Stomach (tissue), 9 donors: Measurements from ENCODE around the gene LACC1. TPM values are rescaled to one million over a fixed set of nuclear protein-coding genes. Genes with fewer than 3 reads are reported as not detected.

Source experiments
- DNase-seq, 2 donors: peaks; one replicate each; pipeline versions ENCODE4 v3.0.0 to v3.0.0-alpha.2; 2013 to 2019
- H3K27ac ChIP-seq, 5 donors: fragments of 200-600 bp in 4 of 5; sonication (generic) in 4 of 5; one replicate each; pipeline ENCODE4 v1.5.1; 2013 to 2019; ENCODE audit warnings: mild to moderate bottlenecking in 1 of 5, moderate library complexity in 1 of 5
- H3K27me3 ChIP-seq, 3 donors: fragments of 200-600 bp; sonication (generic); one replicate each; pipeline ENCODE4 v1.5.1; 2017 to 2019; ENCODE audit warnings: mixed run types in 1 of 3
- H3K36me3 ChIP-seq, 4 donors: fragments of 200-600 bp; sonication (generic); 1 replicate in 3 of 4; 2 replicates in 1 of 4; pipeline ENCODE4 v1.5.1; 2016 to 2019
- H3K4me1 ChIP-seq, 4 donors: fragments of 200-600 bp; sonication (generic); one replicate each; pipeline ENCODE4 v1.5.1; 2016 to 2019
- H3K4me3 ChIP-seq, 4 donors: fragments of 200-600 bp; sonication (generic) in 3 of 4; one replicate each; pipeline ENCODE4 v1.5.1; 2016 to 2019; ENCODE audit warnings: mild to moderate bottlenecking in 1 of 4
- H3K9me3 ChIP-seq, 4 donors: fragments of 200-600 bp; sonication (generic); one replicate each; pipeline ENCODE4 v1.5.1; 2016 to 2019
- EP300 ChIP-seq: sonication (generic); formaldehyde crosslinking; IDR thresholded peaks from one replicate; pipeline ENCODE4 v1.6.1; 2017; ENCODE audit warnings: antibody characterized with exemption
- POLR2A ChIP-seq, 4 donors: fragments of 450-650 bp; IDR thresholded peaks; one replicate each; pipeline ENCODE4 v1.6.1; 2016; ENCODE audit warnings: antibody characterized with exemption in 4 of 4, control low read depth in 2 of 4, mild to moderate bottlenecking in 1 of 4, moderate library complexity in 1 of 4
- POLR2AphosphoS5 ChIP-seq, 3 donors: sonication (generic); formaldehyde crosslinking; IDR thresholded peaks; one replicate each; pipeline ENCODE4 v1.6.1; 2016; ENCODE audit warnings: antibody characterized with exemption in 3 of 3
- WGBS, 5 donors: extraction: QIAGEN DNeasy Blood & Tissue Kit in 3 of 5; methylation state at CpG; one replicate each; pipeline versions ENCODE4 v1.1.5 to v1.1.7; 2013 to 2018; 5-methylcytosine and 5-hydroxymethylcytosine counted together
- intact Hi-C: fragments of 100-400 bp; cut with DNase I; formaldehyde crosslinking; loops from one replicate; pipeline ENCODE4 v1.15.1; 2023; ENCODE audit warnings: low total_unique reads
- polyA plus RNA-seq, 3 donors: library from polyadenylated mRNA; stranded (reverse); fragments of 200-250 nt; gene quantifications; one replicate each; pipeline ENCODE4 v1.2.3, GENCODE V29; 2013
- total RNA-seq, 5 donors: library from RNA; depleted of rRNA; stranded (reverse); fragments of >200 nt; gene quantifications; one replicate each; pipeline versions ENCODE4 v1.1.0 to v1.2.3, GENCODE V29; 2014 to 2016
- TF ChIP-seq, protein P1 (sequence below), 7 experiments: fragments of 450-650 bp in 4 of 7; fragments of 200-600 bp in 3 of 7; sonication (generic) in 3 of 7; IDR thresholded peaks; one replicate each; pipeline ENCODE4 v1.5.1; 2016 to 2019; ENCODE audit warnings: antibody characterized with exemption in 7 of 7, control low read depth in 2 of 7, mild to moderate bottlenecking in 1 of 7
- donor health status: healthy with polysubstance abuse.
- donor health status: Bipolar disorder and iron deficiency.
- donor health status: healthy.

The LACC1 gene
- total and polyA plus RNA-seq, 8 donors, result 0.89 to 35.6 (median 7.1) TPM

DNA sequence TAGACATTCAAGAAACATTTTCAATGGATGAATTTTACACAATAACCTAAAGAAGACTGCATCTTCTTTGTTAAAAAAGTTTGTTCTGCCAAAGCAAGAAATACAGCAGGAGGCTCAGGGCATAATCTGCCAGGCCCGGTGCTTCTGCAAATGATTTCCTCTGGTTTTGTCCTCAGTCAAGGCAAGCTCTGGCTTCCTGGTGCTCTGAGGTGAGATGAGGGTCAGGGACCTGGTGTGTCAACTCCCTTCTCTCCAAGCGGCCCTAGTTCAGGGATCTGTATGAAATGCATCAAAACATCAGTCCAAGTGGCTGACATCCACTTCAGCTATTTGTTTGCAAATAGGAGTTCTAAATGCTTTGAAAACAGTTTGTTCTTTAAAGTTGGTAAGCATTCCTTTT lies 31.6 kb downstream of the LACC1 start:
- WGBS, 5 donors, result 56 to 76% (median 67%) methylated on average over 2 of the region's 2 CpGs
- intact Hi-C loops, result loop anchor here (10.0 kb wide), 1 partner anchor 534 kb away; no protein-coding TSS in a partner anchor
- no peak overlapping the region for H3K4me3 ChIP-seq
- no peaks in the 10 kb centered on the region for H3K9me3 ChIP-seq
- TF ChIP-seq POLR2A (IDR thresholded peaks at IDR 0.05), result no peak
- no peak for TF ChIP-seq EP300
- TF ChIP-seq, protein P1, sequence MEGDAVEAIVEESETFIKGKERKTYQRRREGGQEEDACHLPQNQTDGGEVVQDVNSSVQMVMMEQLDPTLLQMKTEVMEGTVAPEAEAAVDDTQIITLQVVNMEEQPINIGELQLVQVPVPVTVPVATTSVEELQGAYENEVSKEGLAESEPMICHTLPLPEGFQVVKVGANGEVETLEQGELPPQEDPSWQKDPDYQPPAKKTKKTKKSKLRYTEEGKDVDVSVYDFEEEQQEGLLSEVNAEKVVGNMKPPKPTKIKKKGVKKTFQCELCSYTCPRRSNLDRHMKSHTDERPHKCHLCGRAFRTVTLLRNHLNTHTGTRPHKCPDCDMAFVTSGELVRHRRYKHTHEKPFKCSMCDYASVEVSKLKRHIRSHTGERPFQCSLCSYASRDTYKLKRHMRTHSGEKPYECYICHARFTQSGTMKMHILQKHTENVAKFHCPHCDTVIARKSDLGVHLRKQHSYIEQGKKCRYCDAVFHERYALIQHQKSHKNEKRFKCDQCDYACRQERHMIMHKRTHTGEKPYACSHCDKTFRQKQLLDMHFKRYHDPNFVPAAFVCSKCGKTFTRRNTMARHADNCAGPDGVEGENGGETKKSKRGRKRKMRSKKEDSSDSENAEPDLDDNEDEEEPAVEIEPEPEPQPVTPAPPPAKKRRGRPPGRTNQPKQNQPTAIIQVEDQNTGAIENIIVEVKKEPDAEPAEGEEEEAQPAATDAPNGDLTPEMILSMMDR (IDR thresholded peaks at IDR 0.05), result no peak
- no peak for TF ChIP-seq POLR2AphosphoS5 (IDR thresholded peaks at IDR 0.05)
- H3K36me3 ChIP-seq, result no peaks in the 10 kb centered on the region
- H3K27me3 ChIP-seq, result no peaks in the 10 kb centered on the region
- H3K27ac ChIP-seq, result no peak overlapping the region
- peaks cover 0 to 16% (median 6%) of the 10 kb centered on the region in 4 donors for H3K4me1 ChIP-seq
- DNase-seq, result no peak

DNA sequence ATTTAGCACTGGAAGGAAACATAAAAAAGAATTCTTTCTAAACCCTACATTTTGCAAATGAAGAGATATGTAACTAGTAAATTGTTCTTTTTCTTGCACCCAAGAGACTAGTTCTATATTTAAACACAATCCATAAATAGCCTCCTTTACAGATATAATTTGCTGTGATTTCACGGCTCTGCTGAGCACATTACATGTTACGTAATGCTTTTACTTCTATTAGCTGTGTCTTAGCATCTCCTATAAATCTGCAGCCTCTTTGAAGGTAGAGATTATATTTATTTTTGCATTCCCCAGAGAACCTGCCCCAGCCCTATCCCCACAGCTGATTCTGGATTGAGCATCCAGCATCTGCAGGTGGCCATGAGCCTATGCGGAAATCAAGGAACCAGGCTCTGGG lies 32.2 kb downstream of the LACC1 start:
- H3K27me3 ChIP-seq, result no peaks in the 10 kb centered on the region
- intact Hi-C loops, result loop anchor here (10.0 kb wide), 1 partner anchor 533 kb away; no protein-coding TSS in a partner anchor
- no peaks in the 10 kb centered on the region for H3K9me3 ChIP-seq
- H3K4me3 ChIP-seq, result no peak overlapping the region
- WGBS, 5 donors, result 55 to 92% (median 83%) methylated on average over 3 of the region's 3 CpGs
- no peaks in the 10 kb centered on the region for H3K36me3 ChIP-seq
- no peak overlapping the region for H3K27ac ChIP-seq
- TF ChIP-seq POLR2A (IDR thresholded peaks at IDR 0.05) (no peak), POLR2AphosphoS5 (IDR thresholded peaks at IDR 0.05) (no peak), EP300 (no peak)
- TF ChIP-seq, protein P1 (IDR thresholded peaks at IDR 0.05), result no peak
- peaks cover 0 to 16% (median 6%) of the 10 kb centered on the region in 4 donors for H3K4me1 ChIP-seq
- DNase-seq, result no peak

DNA sequence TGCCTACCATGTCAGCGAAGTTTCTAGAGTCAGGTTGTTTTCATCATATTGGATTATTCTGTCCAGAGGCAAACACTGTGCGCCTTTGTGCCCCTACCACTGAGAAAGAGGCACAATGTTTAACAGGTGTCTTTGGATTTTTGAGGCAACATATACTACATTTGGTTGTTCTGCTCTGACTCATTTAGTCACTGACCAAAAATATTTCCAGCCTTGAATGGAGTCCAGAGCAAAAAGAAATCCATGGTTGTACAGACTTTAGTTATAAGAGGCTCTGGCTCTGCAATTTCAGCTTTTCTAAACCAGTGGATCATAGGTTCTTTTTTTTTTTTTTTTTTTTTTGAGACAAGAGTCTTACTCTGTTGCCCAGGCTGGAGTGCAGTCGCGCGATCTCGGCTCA lies 35.7 kb downstream of the LACC1 start:
- WGBS, 5 donors, result 58 to 96% (median 88%) methylated on average over 6 of the region's 6 CpGs
- H3K27ac ChIP-seq, result no peak overlapping the region
- DNase-seq, result no peak
- TF ChIP-seq POLR2A (IDR thresholded peaks at IDR 0.05) (no peak), EP300 (no peak), POLR2AphosphoS5 (IDR thresholded peaks at IDR 0.05) (no peak)
- TF ChIP-seq, protein P1 (IDR thresholded peaks at IDR 0.05), result no peak
- H3K4me1 ChIP-seq, result no peaks in the 10 kb centered on the region
- no peak overlapping the region for H3K4me3 ChIP-seq
- no peaks in the 10 kb centered on the region for H3K36me3 ChIP-seq
- no peaks in the 10 kb centered on the region for H3K27me3 ChIP-seq
- H3K9me3 ChIP-seq, result no peaks in the 10 kb centered on the region
- intact Hi-C loops, result loop anchor here (10.0 kb wide), 1 partner anchor 529 kb away; no protein-coding TSS in a partner anchor

DNA sequence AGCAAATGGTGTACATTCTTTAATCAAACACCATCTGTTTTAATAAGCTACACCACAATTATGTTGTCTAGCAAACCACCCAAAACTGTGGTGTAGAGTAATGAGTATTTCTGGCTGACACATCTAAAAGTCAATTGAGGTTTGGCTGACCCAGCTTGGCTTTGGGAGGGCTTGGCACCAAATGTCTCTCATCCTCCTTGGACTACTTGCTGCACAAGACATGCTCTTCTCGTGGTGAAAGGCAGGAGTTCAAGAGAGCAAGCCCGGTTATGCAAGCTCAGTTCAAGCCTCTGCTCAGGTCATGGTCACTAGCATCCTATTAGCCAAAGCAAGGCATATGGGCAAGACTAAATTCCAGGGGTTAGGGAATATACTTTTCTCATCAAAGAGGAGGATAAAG lies 37.1 kb downstream of the LACC1 start:
- Histone ChIP-seq H3K4me1 (no peaks in the 10 kb centered on the region), H3K36me3 (no peaks in the 10 kb centered on the region), H3K4me3 (no peak overlapping the region), H3K27me3 (no peaks in the 10 kb centered on the region), H3K9me3 (no peaks in the 10 kb centered on the region), H3K27ac (no peak overlapping the region)
- no peak for DNase-seq
- no peak for TF ChIP-seq POLR2AphosphoS5 (IDR thresholded peaks at IDR 0.05)
- TF ChIP-seq, protein P1 (IDR thresholded peaks at IDR 0.05), result no peak
- TF ChIP-seq POLR2A (IDR thresholded peaks at IDR 0.05), result no peak
- intact Hi-C loops, result loop anchor here (10.0 kb wide), 1 partner anchor 528 kb away; no protein-coding TSS in a partner anchor
- 36 to 81% (median 56%) methylated on average over 2 of the region's 2 CpGs for WGBS, 5 donors
